ENCODE data around the gene ACMSD.

DNA sequence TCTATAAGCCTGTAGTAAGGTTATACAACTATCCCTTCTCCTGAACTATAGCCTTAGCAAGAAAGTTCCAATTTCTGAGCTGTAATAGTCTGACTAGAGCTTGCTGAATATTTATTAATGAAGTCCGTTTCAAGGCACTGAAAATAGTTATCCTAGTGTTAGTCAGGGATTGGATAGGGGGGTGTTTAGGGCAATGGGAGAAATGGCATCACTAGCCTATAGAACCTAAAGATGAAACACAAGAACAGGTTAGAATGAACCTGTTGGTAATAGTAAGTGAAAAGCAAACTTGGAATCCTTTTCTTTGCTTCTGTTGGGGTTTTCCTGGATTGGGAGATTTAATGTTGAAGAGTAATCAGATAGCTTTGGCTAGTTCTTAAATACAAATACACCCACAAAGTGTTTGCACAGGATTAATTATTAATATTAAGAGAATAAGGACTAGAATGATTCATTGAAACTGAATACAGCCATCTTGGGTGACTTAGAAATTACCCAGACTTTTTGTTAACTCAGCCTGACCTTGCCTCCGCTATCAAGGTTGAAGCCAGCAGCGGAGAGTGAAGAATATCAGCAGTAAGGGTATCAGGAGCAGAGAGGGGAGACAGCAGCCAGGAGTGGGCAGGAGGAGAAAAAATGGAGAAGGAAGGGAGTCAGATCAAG, 94.6 kb downstream of the ACMSD start:
- TF ChIP-seq, protein P1, sequence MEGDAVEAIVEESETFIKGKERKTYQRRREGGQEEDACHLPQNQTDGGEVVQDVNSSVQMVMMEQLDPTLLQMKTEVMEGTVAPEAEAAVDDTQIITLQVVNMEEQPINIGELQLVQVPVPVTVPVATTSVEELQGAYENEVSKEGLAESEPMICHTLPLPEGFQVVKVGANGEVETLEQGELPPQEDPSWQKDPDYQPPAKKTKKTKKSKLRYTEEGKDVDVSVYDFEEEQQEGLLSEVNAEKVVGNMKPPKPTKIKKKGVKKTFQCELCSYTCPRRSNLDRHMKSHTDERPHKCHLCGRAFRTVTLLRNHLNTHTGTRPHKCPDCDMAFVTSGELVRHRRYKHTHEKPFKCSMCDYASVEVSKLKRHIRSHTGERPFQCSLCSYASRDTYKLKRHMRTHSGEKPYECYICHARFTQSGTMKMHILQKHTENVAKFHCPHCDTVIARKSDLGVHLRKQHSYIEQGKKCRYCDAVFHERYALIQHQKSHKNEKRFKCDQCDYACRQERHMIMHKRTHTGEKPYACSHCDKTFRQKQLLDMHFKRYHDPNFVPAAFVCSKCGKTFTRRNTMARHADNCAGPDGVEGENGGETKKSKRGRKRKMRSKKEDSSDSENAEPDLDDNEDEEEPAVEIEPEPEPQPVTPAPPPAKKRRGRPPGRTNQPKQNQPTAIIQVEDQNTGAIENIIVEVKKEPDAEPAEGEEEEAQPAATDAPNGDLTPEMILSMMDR (IDR thresholded peaks at IDR 0.05): no peak
- no peak for TF ChIP-seq POLR2AphosphoS5 (IDR thresholded peaks at IDR 0.05)
- no peak for TF ChIP-seq POLR2A (IDR thresholded peaks at IDR 0.05)

Data from prostate gland (tissue), 2 donors.